HepG2 (cell line): ENCODE results near the gene SCNM1. TPM values are rescaled to one million over a fixed set of nuclear protein-coding genes. Genes with fewer than 3 reads are reported as not detected.
A peak's percentile ranks its signal among the peaks of the same experiment; 100 is the strongest.

Experiments used
- ATF3 ChIP-seq: sonication (generic); formaldehyde crosslinking; IDR thresholded peaks from 2 replicates; pipeline ENCODE4 v1.4.0; 2020; ENCODE audit warnings: missing genetic modification reagents
- E2F1 ChIP-seq: sonication (generic); formaldehyde crosslinking; IDR thresholded peaks from 2 replicates; pipeline ENCODE4 v1.5.0; 2020; ENCODE audit warnings: missing genetic modification reagents
- ELK4 ChIP-seq: sonication (generic); formaldehyde crosslinking; IDR thresholded peaks from 2 replicates; pipeline ENCODE4 v1.9.0; 2021; ENCODE audit warnings: missing genetic modification reagents, borderline replicate concordance
- GABPA ChIP-seq, 2 experiments: IDR thresholded peaks; 2 replicates each; pipeline ENCODE4 v1.6.1; 2011 to 2016; ENCODE audit warnings: low read depth in 2 of 2, low read length in 1 of 2, missing biosample characterization in 1 of 2, missing genetic modification characterization in 1 of 2
- HOXD1 ChIP-seq: sonication (generic); formaldehyde crosslinking; IDR thresholded peaks from 2 replicates; pipeline ENCODE4 v1.5.0; 2020; ENCODE audit warnings: missing genetic modification reagents
- NFKBIZ ChIP-seq: IDR thresholded peaks from 2 replicates; pipeline ENCODE4 v1.6.1; 2018; ENCODE audit warnings: missing genetic modification reagents, missing compliant biosample characterization
- PHF5A ChIP-seq: IDR thresholded peaks from one replicate; pipeline ENCODE4 v1.6.1; 2018; ENCODE audit warnings: low read depth, missing genetic modification reagents; ENCODE audit not compliant: unreplicated experiment
- PLRG1 ChIP-seq: fragments of 450-650 bp; conservative IDR thresholded peaks from 2 replicates; pipeline ENCODE4 v1.6.1; 2016
- REL ChIP-seq: sonication (generic); formaldehyde crosslinking; conservative IDR thresholded peaks from 2 replicates; pipeline ENCODE4 v1.8.0; 2022; ENCODE audit warnings: mild to moderate bottlenecking, missing genetic modification reagents, moderate library complexity
- RXRB ChIP-seq: IDR thresholded peaks from 2 replicates; pipeline ENCODE4 v1.6.1; 2016; ENCODE audit warnings: borderline replicate concordance, missing genetic modification reagents, missing compliant biosample characterization
- TEAD3 ChIP-seq: optimal IDR thresholded peaks from 2 replicates; pipeline ENCODE3; 2016; ENCODE audit warnings: borderline replicate concordance
- THAP11 ChIP-seq: IDR thresholded peaks from 2 replicates; pipeline ENCODE4 v1.6.1; 2016; ENCODE audit warnings: missing biosample characterization, missing genetic modification reagents
- ZBTB7B ChIP-seq: sonication (generic); formaldehyde crosslinking; IDR thresholded peaks from 2 replicates; pipeline ENCODE4 v1.4.0; 2020; ENCODE audit warnings: missing genetic modification reagents
- ZNF143 ChIP-seq: sonication (generic); formaldehyde crosslinking; IDR thresholded peaks from 2 replicates; pipeline ENCODE4 v1.4.0; 2020; ENCODE audit warnings: missing genetic modification reagents
- ZNF382 ChIP-seq: sonication (generic); formaldehyde crosslinking; IDR thresholded peaks from 2 replicates; pipeline ENCODE4 v1.5.0; 2020; ENCODE audit warnings: missing genetic modification reagents, mild to moderate bottlenecking, borderline replicate concordance
- ZNF451 ChIP-seq: sonication (generic); formaldehyde crosslinking; IDR thresholded peaks from 2 replicates; pipeline ENCODE4 v1.5.0; 2020; ENCODE audit warnings: mild to moderate bottlenecking, missing genetic modification reagents
- ZNF766 ChIP-seq: sonication (generic); formaldehyde crosslinking; IDR thresholded peaks from 2 replicates; pipeline ENCODE4 v1.5.0; 2020; ENCODE audit warnings: missing genetic modification reagents, borderline replicate concordance
- ZNF891 ChIP-seq: sonication (generic); formaldehyde crosslinking; IDR thresholded peaks from 2 replicates; pipeline ENCODE4 v1.5.0; 2020; ENCODE audit warnings: mild to moderate bottlenecking, missing genetic modification reagents
- ZSCAN21 ChIP-seq: sonication (generic); formaldehyde crosslinking; IDR thresholded peaks from 2 replicates; pipeline ENCODE4 v1.8.0; 2022; ENCODE audit warnings: mild to moderate bottlenecking, missing genetic modification reagents, moderate library complexity, borderline replicate concordance
- polyA plus RNA-seq, 8 experiments: library from polyadenylated mRNA; depleted of rRNA in 3 of 8; stranded (reverse) in 7 of 8; unstranded in 1 of 8; fragments of >200 nt; fragmentation: Illumina TruSeq in 4 of 8; extraction: Trizol in 4 of 8; gene quantifications; 2 replicates each; pipeline versions ENCODE4 v1.2.1 to v1.2.3, GENCODE V29; 2011 to 2016; ENCODE audit warnings: low read depth in 4 of 8, missing spikeins in 1 of 8, mixed read lengths in 1 of 8; ENCODE audit not compliant: insufficient read depth in 1 of 8
- total RNA-seq, 5 experiments: library from RNA; depleted of rRNA; stranded (reverse); fragments of >200 nt; fragmentation: Illumina TruSeq; extraction: Trizol; gene quantifications; 2 replicates each; pipeline ENCODE4 v1.2.3, GENCODE V29; 2016; ENCODE audit warnings: low read depth in 1 of 5
- TF ChIP-seq, protein P1 (sequence below): sonication (generic); IDR thresholded peaks from 2 replicates; pipeline ENCODE4 v1.6.1; 2016; ENCODE audit warnings: low read depth, borderline replicate concordance
- TF ChIP-seq, protein P2 (sequence below): sonication (generic); formaldehyde crosslinking; IDR thresholded peaks from 2 replicates; pipeline ENCODE4 v1.5.1; 2020; ENCODE audit warnings: missing genetic modification reagents, mild to moderate bottlenecking, borderline replicate concordance
- TF ChIP-seq, protein P3 (sequence below): sonication (generic); formaldehyde crosslinking; IDR thresholded peaks from 2 replicates; pipeline ENCODE4 v1.8.0; 2022; ENCODE audit warnings: low read depth, missing genetic modification reagents

SCNM1 gene
- total and polyA plus RNA-seq, 2 of the 13 experiments (the other 11 are each of a cell fraction or from before 2014, with no cell fraction given) = 16.3 to 31.5 TPM

- TF ChIP-seq, protein P1, sequence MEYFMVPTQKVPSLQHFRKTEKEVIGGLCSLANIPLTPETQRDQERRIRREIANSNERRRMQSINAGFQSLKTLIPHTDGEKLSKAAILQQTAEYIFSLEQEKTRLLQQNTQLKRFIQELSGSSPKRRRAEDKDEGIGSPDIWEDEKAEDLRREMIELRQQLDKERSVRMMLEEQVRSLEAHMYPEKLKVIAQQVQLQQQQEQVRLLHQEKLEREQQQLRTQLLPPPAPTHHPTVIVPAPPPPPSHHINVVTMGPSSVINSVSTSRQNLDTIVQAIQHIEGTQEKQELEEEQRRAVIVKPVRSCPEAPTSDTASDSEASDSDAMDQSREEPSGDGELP = 0 out of 2 replicates have a peak, but pooled peaks have one; percentile 15
- TF ChIP-seq REL (CRISPR knock-in tag) (no peak), ZNF143 (peak; percentile 100), ZNF891 (peak; percentile 86; the same call in 1 of the 2 replicates), ZNF451 (no peak), THAP11 (CRISPR knock-in tag) (peak; percentile 99), PLRG1 (no peak), E2F1 (CRISPR knock-in tag) (peak; percentile 89), PHF5A (no peak), ZNF382 (CRISPR knock-in tag) (no peak), ZNF766 (CRISPR knock-in tag) (peak; percentile 71; the same call in 1 of the 2 replicates), ELK4 (CRISPR knock-in tag) (peak; percentile 98; the same call in 1 of the 2 replicates), RXRB (CRISPR knock-in tag) (peak; percentile 57; the same call in 1 of the 2 replicates), HOXD1 (CRISPR knock-in tag) (peak; percentile 72), TEAD3 (CRISPR knock-in tag) (peak; percentile 84), GABPA (IDR thresholded peaks at IDR 0.05; ENCODE audit: low read depth, low read length) (peak; percentile 96), GABPA (CRISPR knock-in tag; IDR thresholded peaks at IDR 0.05; ENCODE audit: low read depth) (peak; percentile 98), ZBTB7B (CRISPR knock-in tag) (peak; percentile 37; the same call in 1 of the 2 replicates), ATF3 (CRISPR knock-in tag) (no peak; the same call in 1 of the 2 replicates), NFKBIZ (CRISPR knock-in tag) (no peak), ZSCAN21 (CRISPR knock-in tag) (no peak)
- TF ChIP-seq, protein P2, sequence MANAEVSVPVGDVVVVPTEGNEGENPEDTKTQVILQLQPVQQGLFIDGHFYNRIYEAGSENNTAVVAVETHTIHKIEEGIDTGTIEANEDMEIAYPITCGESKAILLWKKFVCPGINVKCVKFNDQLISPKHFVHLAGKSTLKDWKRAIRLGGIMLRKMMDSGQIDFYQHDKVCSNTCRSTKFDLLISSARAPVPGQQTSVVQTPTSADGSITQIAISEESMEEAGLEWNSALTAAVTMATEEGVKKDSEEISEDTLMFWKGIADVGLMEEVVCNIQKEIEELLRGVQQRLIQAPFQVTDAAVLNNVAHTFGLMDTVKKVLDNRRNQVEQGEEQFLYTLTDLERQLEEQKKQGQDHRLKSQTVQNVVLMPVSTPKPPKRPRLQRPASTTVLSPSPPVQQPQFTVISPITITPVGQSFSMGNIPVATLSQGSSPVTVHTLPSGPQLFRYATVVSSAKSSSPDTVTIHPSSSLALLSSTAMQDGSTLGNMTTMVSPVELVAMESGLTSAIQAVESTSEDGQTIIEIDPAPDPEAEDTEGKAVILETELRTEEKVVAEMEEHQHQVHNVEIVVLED (CRISPR knock-in tag) = peak; percentile 95
- TF ChIP-seq, protein P3, sequence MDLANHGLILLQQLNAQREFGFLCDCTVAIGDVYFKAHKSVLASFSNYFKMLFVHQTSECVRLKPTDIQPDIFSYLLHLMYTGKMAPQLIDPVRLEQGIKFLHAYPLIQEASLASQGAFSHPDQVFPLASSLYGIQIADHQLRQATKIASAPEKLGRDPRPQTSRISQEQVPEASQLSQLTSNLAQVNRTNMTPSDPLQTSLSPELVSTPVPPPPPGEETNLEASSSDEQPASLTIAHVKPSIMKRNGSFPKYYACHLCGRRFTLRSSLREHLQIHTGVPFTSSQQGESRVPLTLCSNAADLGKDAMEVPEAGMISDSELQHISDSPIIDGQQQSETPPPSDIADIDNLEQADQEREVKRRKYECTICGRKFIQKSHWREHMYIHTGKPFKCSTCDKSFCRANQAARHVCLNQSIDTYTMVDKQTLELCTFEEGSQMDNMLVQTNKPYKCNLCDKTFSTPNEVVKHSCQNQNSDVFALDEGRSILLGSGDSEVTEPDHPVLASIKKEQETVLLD (CRISPR knock-in tag) = peak; percentile 75; the same call in 1 of the 2 replicates
Observed at GRCh38 chr1:151165738-151166504, at the start of gene SCNM1, which contains the start of gene LYSMD1 (continued).
